Measurements from ENCODE around the gene TSHZ2. TPM values are rescaled to one million over a fixed set of nuclear protein-coding genes. Genes with fewer than 3 reads are reported as not detected.

The TSHZ2 gene
- total RNA-seq, 1 experiment from 2014 or later, result 0.07 TPM

DNA sequence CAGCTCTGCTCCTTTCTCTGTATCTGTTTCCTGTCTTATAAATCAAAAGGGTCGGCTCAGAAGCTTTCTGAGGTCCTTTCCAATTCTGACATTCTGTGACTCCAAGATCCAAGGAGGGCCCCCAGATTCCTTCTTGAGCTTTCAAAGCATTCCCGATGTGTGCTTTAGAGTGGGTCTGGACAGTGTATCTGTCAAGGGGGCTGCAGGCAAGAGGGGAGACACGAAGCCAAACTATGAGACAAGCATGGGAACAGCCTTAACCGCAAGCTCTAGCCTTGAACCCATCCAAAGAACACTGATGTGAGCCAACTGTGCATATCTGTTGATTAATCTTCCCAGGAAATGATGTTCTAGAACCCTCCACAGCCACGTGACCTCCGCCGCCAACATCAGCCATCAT, 73.8 kb downstream of the TSHZ2 start:
- DNase-seq (ENCODE audit: low read depth, low spot score), result no peak
- POLR2A ChIA-PET, result no interaction called here
- no TSS peak for BruUV-seq (replicated peaks)
- no peaks in the 10 kb centered on the region for H3K4me1 ChIP-seq (ENCODE audit: control insufficient read depth in 1 of 2, insufficient read depth in 2 of 2, low read length in 2 of 2)
- H3K27me3 ChIP-seq (ENCODE audit: insufficient read depth, low read length), result no peaks in the 10 kb centered on the region
- no peaks in the 10 kb centered on the region for H4K20me1 ChIP-seq (ENCODE audit: insufficient read depth)
- peaks cover 0 to 4% of the 10 kb centered on the region in 2 experiments; a peak in 1 of 4 replicates for H3K9me3 ChIP-seq (ENCODE audit: control insufficient read depth in 1 of 2, insufficient read depth in 1 of 2, low read depth in 1 of 2, low read length in 2 of 2)
- TF ChIP-seq, protein P1, sequence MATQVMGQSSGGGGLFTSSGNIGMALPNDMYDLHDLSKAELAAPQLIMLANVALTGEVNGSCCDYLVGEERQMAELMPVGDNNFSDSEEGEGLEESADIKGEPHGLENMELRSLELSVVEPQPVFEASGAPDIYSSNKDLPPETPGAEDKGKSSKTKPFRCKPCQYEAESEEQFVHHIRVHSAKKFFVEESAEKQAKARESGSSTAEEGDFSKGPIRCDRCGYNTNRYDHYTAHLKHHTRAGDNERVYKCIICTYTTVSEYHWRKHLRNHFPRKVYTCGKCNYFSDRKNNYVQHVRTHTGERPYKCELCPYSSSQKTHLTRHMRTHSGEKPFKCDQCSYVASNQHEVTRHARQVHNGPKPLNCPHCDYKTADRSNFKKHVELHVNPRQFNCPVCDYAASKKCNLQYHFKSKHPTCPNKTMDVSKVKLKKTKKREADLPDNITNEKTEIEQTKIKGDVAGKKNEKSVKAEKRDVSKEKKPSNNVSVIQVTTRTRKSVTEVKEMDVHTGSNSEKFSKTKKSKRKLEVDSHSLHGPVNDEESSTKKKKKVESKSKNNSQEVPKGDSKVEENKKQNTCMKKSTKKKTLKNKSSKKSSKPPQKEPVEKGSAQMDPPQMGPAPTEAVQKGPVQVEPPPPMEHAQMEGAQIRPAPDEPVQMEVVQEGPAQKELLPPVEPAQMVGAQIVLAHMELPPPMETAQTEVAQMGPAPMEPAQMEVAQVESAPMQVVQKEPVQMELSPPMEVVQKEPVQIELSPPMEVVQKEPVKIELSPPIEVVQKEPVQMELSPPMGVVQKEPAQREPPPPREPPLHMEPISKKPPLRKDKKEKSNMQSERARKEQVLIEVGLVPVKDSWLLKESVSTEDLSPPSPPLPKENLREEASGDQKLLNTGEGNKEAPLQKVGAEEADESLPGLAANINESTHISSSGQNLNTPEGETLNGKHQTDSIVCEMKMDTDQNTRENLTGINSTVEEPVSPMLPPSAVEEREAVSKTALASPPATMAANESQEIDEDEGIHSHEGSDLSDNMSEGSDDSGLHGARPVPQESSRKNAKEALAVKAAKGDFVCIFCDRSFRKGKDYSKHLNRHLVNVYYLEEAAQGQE (IDR thresholded peaks at IDR 0.05; ENCODE audit: low read depth), result no peak
- no peak for TF ChIP-seq CEBPB (IDR thresholded peaks at IDR 0.05; ENCODE audit: low read depth)
- no peak for TF ChIP-seq YY1 (IDR thresholded peaks at IDR 0.05; ENCODE audit: extremely low read depth, insufficient replicate concordance, low read depth, low read length)
- no peak for TF ChIP-seq SP1 (IDR thresholded peaks at IDR 0.05; ENCODE audit: low read depth)
- TF ChIP-seq TCF7L2 (IDR thresholded peaks at IDR 0.05; ENCODE audit: borderline replicate concordance, extremely low read depth, insufficient read depth, insufficient read length), result no peak
- TF ChIP-seq, protein P2, sequence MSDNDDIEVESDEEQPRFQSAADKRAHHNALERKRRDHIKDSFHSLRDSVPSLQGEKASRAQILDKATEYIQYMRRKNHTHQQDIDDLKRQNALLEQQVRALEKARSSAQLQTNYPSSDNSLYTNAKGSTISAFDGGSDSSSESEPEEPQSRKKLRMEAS (IDR thresholded peaks at IDR 0.05), result no peak
- no peak for TF ChIP-seq JUND (IDR thresholded peaks at IDR 0.05)
- H3K9ac ChIP-seq (ENCODE audit: low read length), result no peak overlapping the region
- no peaks in the 10 kb centered on the region for H3K36me3 ChIP-seq (ENCODE audit: control insufficient read depth in 1 of 2, insufficient read depth in 2 of 2, low read length in 2 of 2)
- CTCF ChIA-PET, result no interaction called here
- no peaks in the 10 kb centered on the region for H3K9me2 ChIP-seq (ENCODE audit: insufficient read depth)
- no peak overlapping the region for H2AFZ ChIP-seq (ENCODE audit: low read depth, low read length, poor library complexity, severe bottlenecking)
- no peak overlapping the region for H3K27ac ChIP-seq (ENCODE audit: low read depth, low read length)
- H3K4me3 ChIP-seq (replicated peaks in 1 of 2; ENCODE audit: low read depth in 1 of 2, low read length in 2 of 2), result no peak overlapping the region
- intact Hi-C loops (cut with micrococcal nuclease), result no loop called here
- no peaks in the 10 kb centered on the region for H3K79me2 ChIP-seq (ENCODE audit: insufficient read depth, low read length)
- RAD21 ChIA-PET (ENCODE audit: low non-redundant PET in 1 of 2, low total read pairs in 2 of 2, uncharacterized antibody in 2 of 2, unreplicated experiment in 2 of 2), result no interaction called here
- no peak for ATAC-seq
- H3K4me2 ChIP-seq (ENCODE audit: low read length), result no peak overlapping the region

Measured in HCT116 (cell line).